Caco-2 (cell line): ENCODE data around the gene KPNA2. TPM values are rescaled to one million over a fixed set of nuclear protein-coding genes. Genes with fewer than 3 reads are reported as not detected.

ENCODE experiments used
- BruUV-seq: library from RNA; stranded (reverse); fragments of 400-500 nt; replicated peaks from 2 replicates; lab custom pipeline; 2021; lab: Mats Ljungman, UMichigan
- CTCF ChIA-PET: fragments of 300-600 bp; sonication (Branson Sonifier 250); formaldehyde crosslinking; loops from one replicate; lab custom pipeline; 2022; ENCODE audit warnings: antibody characterized with exemption; lab: Charles Lee
- POLR2A ChIA-PET: fragments of 300-600 bp; sonication (Branson Sonifier 250); formaldehyde crosslinking; loops from one replicate; lab custom pipeline; 2022; ENCODE audit warnings: antibody characterized with exemption; lab: Charles Lee
- DNase-seq, 2 experiments: peaks; one replicate each; pipeline versions ENCODE4 v3.0.0 to v3.0.0-alpha.2; 2020 to 2022
- H3K27me3 ChIP-seq: replicated peaks from 2 replicates; pipeline ENCODE4 v1.6.0; 2011; ENCODE audit warnings: low read length; ENCODE audit not compliant: control insufficient read depth, insufficient read depth
- H3K36me3 ChIP-seq: 2 replicates; pipeline ENCODE4 v1.5.1; 2011; ENCODE audit warnings: low read length; ENCODE audit not compliant: control insufficient read depth, insufficient read depth
- H3K4me1 ChIP-seq: fragments of 250-450 bp; sonication (Bioruptor Pico); 2 replicates; pipeline ENCODE4 v1.5.1; 2020; ENCODE audit warnings: mild to moderate bottlenecking
- H3K4me3 ChIP-seq: 2 replicates; pipeline ENCODE4 v1.5.1; 2011; ENCODE audit warnings: low read depth, mild to moderate bottlenecking, control low read depth, low read length
- H3K9me3 ChIP-seq: fragments of 250-450 bp; sonication (Bioruptor Pico); 2 replicates; pipeline ENCODE4 v1.5.1; 2020; ENCODE audit warnings: mild to moderate bottlenecking, moderate library complexity
- H3K27ac Mint-ChIP-seq: one replicate; pipeline ENCODE4 v1.8.0; 2022; ENCODE audit warnings: mixed read lengths; ENCODE audit not compliant: unreplicated experiment
- H3K27me3 Mint-ChIP-seq: one replicate; pipeline ENCODE4 v1.8.0; 2022; ENCODE audit warnings: mixed read lengths; ENCODE audit not compliant: insufficient read depth, unreplicated experiment
- H3K36me3 Mint-ChIP-seq: one replicate; pipeline ENCODE4 v1.8.0; 2022; ENCODE audit warnings: mild to moderate bottlenecking, mixed read lengths; ENCODE audit not compliant: insufficient read depth, unreplicated experiment
- H3K4me1 Mint-ChIP-seq: one replicate; pipeline ENCODE4 v1.8.0; 2022; ENCODE audit warnings: low read depth, mixed read lengths; ENCODE audit not compliant: unreplicated experiment
- H3K4me3 Mint-ChIP-seq: one replicate; pipeline ENCODE4 v1.8.0; 2022; ENCODE audit warnings: mild to moderate bottlenecking, moderate library complexity, mixed read lengths; ENCODE audit not compliant: unreplicated experiment
- H3K9me3 Mint-ChIP-seq: one replicate; pipeline ENCODE4 v1.8.0; 2022; ENCODE audit warnings: mixed read lengths; ENCODE audit not compliant: unreplicated experiment
- CTCF ChIP-seq, 2 experiments: fragments of 200-600 bp in 1 of 2; IDR thresholded peaks; 1 replicate in 1 of 2; 2 replicates in 1 of 2; pipeline versions ENCODE4 v1.5.1 to v1.8.0; 2011 to 2022; ENCODE audit warnings: antibody characterized with exemption in 1 of 2, control low read depth in 1 of 2, inconsistent platforms in 1 of 2, low read depth in 1 of 2, low read length in 1 of 2, mild to moderate bottlenecking in 1 of 2, moderate library complexity in 1 of 2; ENCODE audit not compliant: insufficient read depth in 1 of 2, severe bottlenecking in 1 of 2, unreplicated experiment in 1 of 2
- intact Hi-C: fragments of 100-400 bp; cut with micrococcal nuclease; formaldehyde crosslinking; loops from one replicate; pipeline ENCODE4 v1.10.0; 2022; ENCODE audit not compliant: unreplicated experiment
- total RNA-seq: library from RNA; stranded (reverse); gene quantifications from 2 replicates; pipeline ENCODE4 v1.2.3, GENCODE V29; 2022

The KPNA2 gene
- total RNA-seq, 1 experiment from 2014 or later, result 339 TPM

- no peaks in the 10 kb centered on the region for H3K4me1 Mint-ChIP-seq
- no peak for TF ChIP-seq CTCF (IDR thresholded peaks at IDR 0.05; ENCODE audit: insufficient read depth in 1 of 2, low read depth in 1 of 2, low read length in 1 of 2, severe bottlenecking in 1 of 2, unreplicated experiment in 1 of 2)
- ChIA-PET POLR2A (no interaction called here), CTCF (interaction anchor here (0.6 kb wide), 1 partner anchor 311 kb away, joined by 3 read pairs; no protein-coding TSS in a partner anchor)
- no peak for DNase-seq
- no peaks in the 10 kb centered on the region for H3K9me3 Mint-ChIP-seq
- Histone ChIP-seq H3K27me3 (no peaks in the 10 kb centered on the region), H3K4me3 (no peak overlapping the region), H3K9me3 (no peaks in the 10 kb centered on the region), H3K36me3 (no peaks in the 10 kb centered on the region), H3K4me1 (peaks cover 5% of the 10 kb centered on the region; the same call in 1 of the 2 replicates)
- H3K27ac Mint-ChIP-seq, result no peak overlapping the region
- no peaks in the 10 kb centered on the region for H3K27me3 Mint-ChIP-seq
- no peaks in the 10 kb centered on the region for H3K36me3 Mint-ChIP-seq
- BruUV-seq, result no TSS peak
- no peak overlapping the region for H3K4me3 Mint-ChIP-seq
- intact Hi-C loops, result no loop called here
These were observed 52.3 kb downstream of the KPNA2 start for GRCh38 chr17:68087851-68088250.

GRCh38 chr17:68089881-68090280 is 54.3 kb downstream of the KPNA2 start:
- no peak overlapping the region for H3K4me3 ChIP-seq
- no peak for TF ChIP-seq CTCF (IDR thresholded peaks at IDR 0.05; ENCODE audit: insufficient read depth in 1 of 2, low read depth in 1 of 2, low read length in 1 of 2, severe bottlenecking in 1 of 2, unreplicated experiment in 1 of 2)
- no peaks in the 10 kb centered on the region for H3K9me3 ChIP-seq
- Mint-ChIP-seq H3K27ac (no peak overlapping the region), H3K36me3 (no peaks in the 10 kb centered on the region), H3K4me1 (no peaks in the 10 kb centered on the region), H3K4me3 (no peak overlapping the region), H3K9me3 (no peaks in the 10 kb centered on the region), H3K27me3 (no peaks in the 10 kb centered on the region)
- no peak for DNase-seq
- peaks cover 5% of the 10 kb centered on the region; the same call in 1 of the 2 replicates for H3K4me1 ChIP-seq
- ChIA-PET POLR2A (no interaction called here), CTCF (no interaction called here)
- no peaks in the 10 kb centered on the region for H3K27me3 ChIP-seq
- H3K36me3 ChIP-seq, result no peaks in the 10 kb centered on the region
- BruUV-seq, result no TSS peak
- intact Hi-C loops, result no loop called here

- intact Hi-C loops, result no loop called here
- no peak overlapping the region for H3K4me3 ChIP-seq
- Mint-ChIP-seq H3K9me3 (no peaks in the 10 kb centered on the region), H3K4me3 (no peak overlapping the region), H3K4me1 (no peaks in the 10 kb centered on the region), H3K27ac (no peak overlapping the region), H3K36me3 (no peaks in the 10 kb centered on the region), H3K27me3 (no peaks in the 10 kb centered on the region)
- TF ChIP-seq CTCF (IDR thresholded peaks at IDR 0.05; ENCODE audit: insufficient read depth in 1 of 2, low read depth in 1 of 2, low read length in 1 of 2, severe bottlenecking in 1 of 2, unreplicated experiment in 1 of 2), result no peak
- H3K36me3 ChIP-seq, result no peaks in the 10 kb centered on the region
- BruUV-seq, result no TSS peak
- ChIA-PET POLR2A (no interaction called here), CTCF (no interaction called here)
- H3K9me3 ChIP-seq, result no peaks in the 10 kb centered on the region
- H3K4me1 ChIP-seq, result no peaks in the 10 kb centered on the region; the same call in 1 of the 2 replicates
- DNase-seq, result no peak
- no peaks in the 10 kb centered on the region for H3K27me3 ChIP-seq
These were observed 59.0 kb downstream of the KPNA2 start for GRCh38 chr17:68094481-68095078.
